ENCODE measurements around the gene UBXN1.
"Not testable (repeated sequence)": the region's sequence is repeated elsewhere in the genome, so short reads cannot be mapped to it uniquely, and the experiment has no call there.

Gene UBXN1

GRCh38 chr11:62656796-62657429 lies 22.0 kb downstream of the UBXN1 start:
- no peaks in the 10 kb centered on the region for H3K27me3 ChIP-seq (ENCODE audit: insufficient read depth, low read length)
- H3K36me3 ChIP-seq (ENCODE audit: insufficient read depth, low read length), result no peaks in the 10 kb centered on the region
- no peak overlapping the region for H3K4me3 ChIP-seq (ENCODE audit: low read depth, low read length)
- no peak overlapping the region for H3K27ac ChIP-seq (ENCODE audit: low read depth, low read length)
- H3K79me2 ChIP-seq (ENCODE audit: control insufficient read depth, insufficient read depth, low read length, unreplicated experiment), result peaks cover 11% of the 10 kb centered on the region
- H2AFZ ChIP-seq (ENCODE audit: low read length, unreplicated experiment), result no peak overlapping the region
- no peaks in the 10 kb centered on the region for H3K4me1 ChIP-seq (ENCODE audit: control insufficient read depth, insufficient read depth, low read length, unreplicated experiment)

GRCh38 chr11:62654297-62654696 lies 24.6 kb downstream of the UBXN1 start:
- H3K79me2 ChIP-seq (ENCODE audit: control insufficient read depth, insufficient read depth, low read length, unreplicated experiment), result peaks cover 23% of the 10 kb centered on the region
- H3K4me3 ChIP-seq (ENCODE audit: low read depth, low read length), result no peak overlapping the region
- H3K36me3 ChIP-seq (ENCODE audit: insufficient read depth, low read length), result no peaks in the 10 kb centered on the region
- H3K4me1 ChIP-seq (ENCODE audit: control insufficient read depth, insufficient read depth, low read length, unreplicated experiment), result no peaks in the 10 kb centered on the region
- no peak overlapping the region for H3K27ac ChIP-seq (ENCODE audit: low read depth, low read length)
- no peaks in the 10 kb centered on the region for H3K27me3 ChIP-seq (ENCODE audit: insufficient read depth, low read length)
- no peak overlapping the region for H2AFZ ChIP-seq (ENCODE audit: low read length, unreplicated experiment)

GRCh38 chr11:62652161-62653006 lies 26.5 kb downstream of the UBXN1 start:
- Histone ChIP-seq H3K36me3 (ENCODE audit: insufficient read depth, low read length) (no peaks in the 10 kb centered on the region), H2AFZ (ENCODE audit: low read length, unreplicated experiment) (peak overlapping the region; percentile 83), H3K27me3 (ENCODE audit: insufficient read depth, low read length) (no peaks in the 10 kb centered on the region), H3K4me1 (ENCODE audit: control insufficient read depth, insufficient read depth, low read length, unreplicated experiment) (no peaks in the 10 kb centered on the region), H3K4me3 (ENCODE audit: low read depth, low read length) (peak overlapping the region; percentile 96), H3K79me2 (ENCODE audit: control insufficient read depth, insufficient read depth, low read length, unreplicated experiment) (peaks cover 23% of the 10 kb centered on the region), H3K27ac (ENCODE audit: low read depth, low read length) (peak overlapping the region; percentile 68)

GRCh38 chr11:62650283-62650682 lies 28.6 kb downstream of the UBXN1 start:
- peaks cover 33% of the 10 kb centered on the region for H3K79me2 ChIP-seq (ENCODE audit: control insufficient read depth, insufficient read depth, low read length, unreplicated experiment)
- H3K4me3 ChIP-seq (ENCODE audit: low read depth, low read length); H3K36me3 ChIP-seq (ENCODE audit: insufficient read depth, low read length); H3K4me1 ChIP-seq (ENCODE audit: control insufficient read depth, insufficient read depth, low read length, unreplicated experiment); H2AFZ ChIP-seq (ENCODE audit: low read length, unreplicated experiment); H3K27ac ChIP-seq (ENCODE audit: low read depth, low read length); H3K27me3 ChIP-seq (ENCODE audit: insufficient read depth, low read length): not testable (repeated sequence)

GRCh38 chr11:62649486-62649885 lies 29.4 kb downstream of the UBXN1 start:
- Histone ChIP-seq H2AFZ (ENCODE audit: low read length, unreplicated experiment) (no peak overlapping the region), H3K36me3 (ENCODE audit: insufficient read depth, low read length) (0 out of 2 replicates have a peak, but pooled peaks cover under 1% of the 10 kb centered on the region), H3K4me1 (ENCODE audit: control insufficient read depth, insufficient read depth, low read length, unreplicated experiment) (peaks cover 7% of the 10 kb centered on the region), H3K79me2 (ENCODE audit: control insufficient read depth, insufficient read depth, low read length, unreplicated experiment) (peaks cover 41% of the 10 kb centered on the region), H3K27me3 (ENCODE audit: insufficient read depth, low read length) (no peaks in the 10 kb centered on the region), H3K27ac (ENCODE audit: low read depth, low read length) (no peak overlapping the region), H3K4me3 (ENCODE audit: low read depth, low read length) (no peak overlapping the region)

GRCh38 chr11:62648967-62649364 lies 29.9 kb downstream of the UBXN1 start:
- H3K79me2 ChIP-seq (ENCODE audit: control insufficient read depth, insufficient read depth, low read length, unreplicated experiment), result peaks cover 46% of the 10 kb centered on the region
- H3K36me3 ChIP-seq (ENCODE audit: insufficient read depth, low read length), result peaks cover 5% of the 10 kb centered on the region; the same call in 1 of the 2 replicates

GRCh38 chr11:62648185-62648966 lies 30.5 kb downstream of the UBXN1 start:
- Histone ChIP-seq H3K36me3 (ENCODE audit: insufficient read depth, low read length) (peaks cover 5% of the 10 kb centered on the region; the same call in 1 of the 2 replicates), H3K4me1 (ENCODE audit: control insufficient read depth, insufficient read depth, low read length, unreplicated experiment) (peaks cover 7% of the 10 kb centered on the region), H2AFZ (ENCODE audit: low read length, unreplicated experiment) (no peak overlapping the region), H3K27me3 (ENCODE audit: insufficient read depth, low read length) (no peaks in the 10 kb centered on the region), H3K4me3 (ENCODE audit: low read depth, low read length) (no peak overlapping the region), H3K79me2 (ENCODE audit: control insufficient read depth, insufficient read depth, low read length, unreplicated experiment) (peaks cover 52% of the 10 kb centered on the region), H3K27ac (ENCODE audit: low read depth, low read length) (no peak overlapping the region)

More at GRCh38 chr11:62648967-62649364, 29.9 kb downstream of the UBXN1 start:
- Histone ChIP-seq H3K27me3 (ENCODE audit: insufficient read depth, low read length) (no peaks in the 10 kb centered on the region), H3K4me1 (ENCODE audit: control insufficient read depth, insufficient read depth, low read length, unreplicated experiment) (peaks cover 7% of the 10 kb centered on the region), H3K27ac (ENCODE audit: low read depth, low read length) (no peak overlapping the region), H3K4me3 (ENCODE audit: low read depth, low read length) (no peak overlapping the region), H2AFZ (ENCODE audit: low read length, unreplicated experiment) (no peak overlapping the region)

GRCh38 chr11:62647609-62648005 lies 31.3 kb downstream of the UBXN1 start:
- no peak overlapping the region for H3K27ac ChIP-seq (ENCODE audit: low read depth, low read length)

GRCh38 chr11:62646825-62647608 lies 31.9 kb downstream of the UBXN1 start:
- Histone ChIP-seq H3K27ac (ENCODE audit: low read depth, low read length) (0 out of 2 replicates have a peak overlapping the region, but pooled peaks have one; percentile 11), H3K79me2 (ENCODE audit: control insufficient read depth, insufficient read depth, low read length, unreplicated experiment) (peaks cover 53% of the 10 kb centered on the region), H2AFZ (ENCODE audit: low read length, unreplicated experiment) (no peak overlapping the region), H3K36me3 (ENCODE audit: insufficient read depth, low read length) (peaks cover 10% of the 10 kb centered on the region; the same call in 1 of the 2 replicates), H3K27me3 (ENCODE audit: insufficient read depth, low read length) (no peaks in the 10 kb centered on the region), H3K4me3 (ENCODE audit: low read depth, low read length) (peak overlapping the region; percentile 15; the same call in 1 of the 2 replicates), H3K4me1 (ENCODE audit: control insufficient read depth, insufficient read depth, low read length, unreplicated experiment) (peaks cover 7% of the 10 kb centered on the region)

More at GRCh38 chr11:62647609-62648005, 31.3 kb downstream of the UBXN1 start:
- H3K36me3 ChIP-seq (ENCODE audit: insufficient read depth, low read length), result peaks cover 9% of the 10 kb centered on the region; the same call in 1 of the 2 replicates
- H3K4me1 ChIP-seq (ENCODE audit: control insufficient read depth, insufficient read depth, low read length, unreplicated experiment), result peaks cover 7% of the 10 kb centered on the region
- no peaks in the 10 kb centered on the region for H3K27me3 ChIP-seq (ENCODE audit: insufficient read depth, low read length)
- no peak overlapping the region for H2AFZ ChIP-seq (ENCODE audit: low read length, unreplicated experiment)
- H3K79me2 ChIP-seq (ENCODE audit: control insufficient read depth, insufficient read depth, low read length, unreplicated experiment), result peaks cover 54% of the 10 kb centered on the region
- no peak overlapping the region for H3K4me3 ChIP-seq (ENCODE audit: low read depth, low read length)

All from ACC112 (cell line).